GM21423 (cell line): ENCODE measurements around the gene ARID1A.
"Not testable (repeated sequence)": the region's sequence is repeated elsewhere in the genome, so short reads cannot be mapped to it uniquely, and the experiment has no call there.

Experiments
- ATAC-seq: cut with Tn5 transposase; IDR thresholded peaks from one replicate; pipeline ENCODE4 v1.9.1; 2021; ENCODE audit warnings: mild to moderate bottlenecking, moderate library complexity; ENCODE audit not compliant: unreplicated experiment

ARID1A gene

DNA sequence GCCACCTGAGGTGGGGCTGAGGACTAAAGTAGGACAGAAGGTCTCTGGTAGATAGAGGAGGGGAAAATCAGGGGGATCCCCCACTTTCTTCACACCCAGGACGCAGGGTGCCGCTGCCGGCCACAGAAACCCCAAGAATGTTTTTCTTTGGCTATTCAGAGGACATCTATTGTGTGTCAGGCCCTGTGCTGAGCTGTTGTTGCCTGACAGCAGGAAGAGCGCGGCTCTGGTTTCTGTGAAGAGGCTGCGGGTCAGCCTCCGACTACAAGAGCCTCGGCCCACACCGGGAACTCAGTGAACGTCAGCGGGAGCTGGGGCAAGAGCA, 91.5 kb downstream of the ARID1A start:
- ATAC-seq, result peak; percentile 45

DNA sequence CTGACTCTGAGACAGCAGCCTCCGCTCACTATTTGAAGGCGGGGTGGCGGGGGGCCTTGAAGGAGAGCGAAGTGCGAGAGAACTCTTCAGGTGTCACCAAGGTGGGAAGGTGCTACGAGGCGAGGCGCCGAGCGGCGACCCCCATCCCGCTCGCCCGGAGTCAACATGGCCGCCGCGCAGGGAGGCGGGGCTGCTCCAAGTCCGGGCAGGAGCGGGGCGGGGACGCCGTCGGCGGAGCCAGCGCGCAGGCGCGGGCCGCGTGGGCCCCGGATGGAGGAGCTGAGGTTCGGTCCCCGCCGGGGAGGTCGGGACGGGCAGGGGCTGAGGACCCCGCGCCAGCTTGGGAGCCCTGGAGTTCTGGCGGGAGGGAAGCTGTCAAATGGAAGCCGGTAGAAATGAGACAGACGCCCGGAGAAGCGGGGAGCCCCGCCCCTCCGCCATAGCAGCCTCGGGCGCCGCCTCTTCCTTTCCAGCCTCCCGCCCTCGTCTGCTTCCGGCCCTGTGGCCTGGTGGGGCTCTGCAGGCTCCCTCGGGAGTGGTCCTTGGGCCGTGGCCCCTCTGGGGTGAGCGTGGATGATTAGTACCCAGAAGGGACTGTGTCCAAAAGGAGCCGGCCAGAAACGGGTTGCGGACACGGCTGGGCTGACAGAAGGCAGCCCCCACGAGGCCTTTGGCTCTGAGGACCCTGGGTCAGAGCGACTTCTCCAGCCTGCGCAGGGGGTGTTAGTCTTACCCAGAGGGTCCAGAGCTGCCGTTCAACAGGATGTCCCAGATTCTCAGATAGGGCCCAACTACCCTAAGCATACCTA, 92.1 kb downstream of the ARID1A start, which contains the start of gene PIGV:
PIGV (plus strand) TSS at position 245 of the 809 bp plus-strand sequence. CDS start 2,866 bp downstream, outside the sequence.
- peak; percentile 59 for ATAC-seq

DNA sequence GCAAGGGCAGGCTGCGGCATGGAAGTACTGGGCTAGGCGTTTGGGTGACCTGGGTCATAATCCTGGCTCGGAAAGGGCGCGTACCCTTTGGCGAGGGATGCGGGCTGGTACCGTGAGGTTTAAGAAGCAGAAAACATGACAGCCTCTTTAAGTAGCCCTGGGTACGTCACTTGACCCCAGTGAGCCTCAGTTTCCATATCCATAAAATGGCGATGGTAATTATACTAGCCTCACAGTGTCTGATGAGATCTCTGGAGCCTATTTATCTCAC, 92.6 kb downstream of the ARID1A start:
- no peak for ATAC-seq

DNA sequence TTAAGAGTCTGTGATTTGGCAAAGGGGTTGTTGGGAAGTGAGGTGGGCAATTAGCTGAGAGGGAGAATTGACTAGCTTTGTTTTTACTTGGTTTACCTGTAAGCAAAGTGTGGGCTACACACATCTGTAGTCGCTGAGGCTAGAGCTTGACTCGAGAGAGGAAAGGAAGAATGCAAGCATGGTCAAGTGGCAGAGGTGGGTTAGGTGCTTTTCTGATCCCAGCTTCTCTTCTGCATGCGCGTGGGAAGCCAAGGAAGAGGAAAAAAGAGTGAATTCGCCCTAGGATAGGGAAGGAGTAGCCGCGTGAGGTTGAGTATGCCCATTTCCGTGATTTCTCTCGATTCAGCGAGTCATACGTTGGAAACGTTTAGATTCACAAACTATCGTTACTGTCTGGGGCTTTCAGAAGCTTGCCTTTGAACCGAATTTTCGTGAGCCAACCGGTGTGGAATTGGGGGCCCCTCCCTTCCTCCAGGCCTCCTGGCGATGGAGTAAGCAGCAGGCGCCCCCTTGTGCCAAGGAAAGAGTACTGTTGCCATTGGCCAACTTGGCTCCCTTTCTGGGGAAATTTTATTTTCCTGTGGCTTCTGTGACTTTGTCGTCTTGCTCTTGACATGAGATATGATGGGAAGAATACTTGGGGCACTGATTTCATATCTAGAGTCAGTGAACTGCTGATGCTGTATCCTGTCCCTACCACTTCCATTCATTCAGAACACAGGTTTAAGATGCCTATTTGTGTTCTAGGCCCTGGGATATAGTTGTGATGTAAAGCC, 93.2 kb downstream of the ARID1A start:
- no peak for ATAC-seq

DNA sequence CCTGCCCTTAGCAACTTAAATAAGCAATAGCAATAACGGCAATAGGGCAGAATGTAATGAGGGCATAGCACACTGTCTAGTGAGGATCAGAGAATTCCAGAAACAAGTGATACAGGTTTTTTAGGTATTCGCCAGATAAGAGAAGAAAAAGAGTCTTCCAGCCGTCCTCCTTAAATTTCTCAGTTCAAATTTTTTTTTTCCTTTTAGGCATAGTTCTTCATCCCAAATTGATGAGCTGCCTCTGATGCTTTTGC, 93.7 kb downstream of the ARID1A start:
- ATAC-seq, result no peak

DNA sequence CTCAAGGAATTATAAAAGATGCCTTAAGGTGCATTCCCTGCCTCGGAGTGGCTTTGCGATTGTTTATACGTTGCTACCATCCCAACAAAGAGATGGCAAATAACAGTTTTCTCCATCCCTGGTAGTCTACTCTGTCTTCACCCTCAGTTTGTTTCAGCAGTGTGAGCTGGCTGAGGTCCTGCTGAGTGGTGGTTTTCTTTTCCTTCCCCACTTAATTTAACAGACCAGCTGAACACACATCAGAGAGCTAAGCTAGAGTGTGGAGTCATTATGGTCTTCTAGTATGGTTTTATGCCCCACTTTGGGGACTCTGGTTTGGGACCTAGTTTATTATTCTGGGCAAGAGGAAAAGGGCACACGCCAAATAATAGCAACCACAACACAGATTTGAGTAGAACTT, 94.1 kb downstream of the ARID1A start:
- no peak for ATAC-seq

DNA sequence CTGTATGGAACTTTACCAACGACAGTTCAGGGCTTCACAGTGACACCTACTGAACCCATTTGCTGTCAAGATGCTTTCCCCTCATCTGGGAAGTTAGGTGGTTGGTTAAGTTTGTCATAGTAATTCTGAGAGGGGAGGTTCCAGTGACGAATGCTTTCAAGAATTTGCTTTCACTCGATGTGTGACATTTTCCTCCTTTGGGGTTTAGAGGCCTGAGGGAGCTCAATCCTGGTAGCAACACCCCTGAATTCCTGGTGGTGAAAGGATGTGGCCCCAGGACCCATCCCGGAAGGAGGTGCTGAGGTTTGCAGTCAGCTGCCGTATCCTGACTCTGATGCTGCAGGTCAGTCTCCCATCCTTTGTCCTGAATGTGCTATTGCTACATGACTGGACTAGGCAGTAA, 94.7 kb downstream of the ARID1A start:
- ATAC-seq, result no peak

DNA sequence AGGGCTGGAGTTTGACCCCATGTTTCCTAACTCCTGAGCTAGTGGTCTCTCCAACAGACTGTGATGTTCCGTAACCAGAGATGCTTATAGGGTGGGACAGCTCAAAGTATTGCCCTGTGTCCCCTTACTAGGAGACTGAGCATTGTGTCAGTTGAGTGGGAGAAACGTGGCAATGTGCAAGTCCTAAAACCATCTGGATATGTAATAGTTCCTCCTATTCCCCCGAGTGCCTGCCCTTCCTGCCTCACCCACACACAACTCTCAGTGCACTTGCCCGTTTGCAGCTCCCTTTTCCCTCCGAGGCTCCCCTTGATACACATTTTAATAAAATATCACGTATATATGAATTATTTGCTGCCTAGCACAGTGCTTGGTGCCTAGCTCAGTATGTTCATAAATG, 95.3 kb downstream of the ARID1A start:
- ATAC-seq, result no peak

DNA sequence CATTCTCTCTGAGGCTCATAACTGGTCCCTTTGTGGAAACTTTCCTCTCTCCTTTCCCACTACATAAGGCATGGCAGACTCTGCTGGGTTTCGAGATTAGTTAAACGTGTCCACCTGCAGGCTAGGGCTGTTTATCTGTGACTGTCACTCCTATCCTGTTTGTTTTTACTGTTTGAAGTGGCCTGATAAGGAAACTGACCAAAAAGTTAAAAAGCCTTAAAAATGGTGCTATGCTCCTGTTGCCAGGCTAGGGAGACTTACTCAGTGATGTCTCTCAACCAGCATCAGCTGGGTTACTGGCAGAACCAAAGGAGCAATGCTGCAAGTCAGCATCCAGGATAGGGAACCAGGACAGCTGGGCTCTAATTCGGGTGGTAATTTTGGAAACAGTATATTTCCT, 95.8 kb downstream of the ARID1A start:
- ATAC-seq, result no peak

DNA sequence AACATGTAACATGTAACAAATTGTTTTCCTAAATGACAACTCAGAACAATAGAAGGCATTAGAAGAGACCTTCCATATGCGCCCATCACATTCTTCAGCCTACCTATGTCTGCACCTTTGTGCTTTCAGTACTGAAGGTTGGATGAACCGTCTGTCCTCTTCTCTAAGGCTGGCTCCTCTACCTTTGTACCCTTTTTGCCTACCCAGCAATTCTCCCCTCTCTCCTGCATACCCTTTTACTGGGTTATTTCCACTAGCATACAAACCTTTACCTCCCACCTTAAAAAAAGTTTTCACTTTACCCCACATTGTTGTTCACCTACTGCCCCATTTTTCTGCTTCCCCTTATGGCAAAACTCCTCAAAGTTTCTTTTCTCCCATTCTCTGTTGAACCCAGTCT, 97.1 kb downstream of the ARID1A start:
- no peak for ATAC-seq

DNA sequence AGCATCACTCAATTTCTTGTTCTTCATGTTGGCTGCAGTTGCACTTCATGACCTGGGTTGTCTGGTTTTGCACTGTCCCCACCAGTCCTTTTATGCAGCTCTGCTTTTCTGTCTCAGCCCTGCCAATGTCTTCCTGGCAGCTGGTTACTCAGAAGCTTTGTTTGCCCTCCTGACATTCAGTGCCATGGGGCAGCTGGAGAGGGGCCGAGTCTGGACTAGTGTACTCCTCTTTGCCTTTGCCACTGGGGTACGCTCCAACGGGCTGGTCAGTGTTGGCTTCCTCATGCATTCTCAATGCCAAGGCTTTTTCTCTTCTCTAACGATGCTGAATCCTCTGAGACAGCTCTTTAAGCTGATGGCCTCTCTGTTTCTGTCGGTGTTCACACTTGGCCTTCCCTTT, 98.6 kb downstream of the ARID1A start:
- no peak for ATAC-seq

DNA sequence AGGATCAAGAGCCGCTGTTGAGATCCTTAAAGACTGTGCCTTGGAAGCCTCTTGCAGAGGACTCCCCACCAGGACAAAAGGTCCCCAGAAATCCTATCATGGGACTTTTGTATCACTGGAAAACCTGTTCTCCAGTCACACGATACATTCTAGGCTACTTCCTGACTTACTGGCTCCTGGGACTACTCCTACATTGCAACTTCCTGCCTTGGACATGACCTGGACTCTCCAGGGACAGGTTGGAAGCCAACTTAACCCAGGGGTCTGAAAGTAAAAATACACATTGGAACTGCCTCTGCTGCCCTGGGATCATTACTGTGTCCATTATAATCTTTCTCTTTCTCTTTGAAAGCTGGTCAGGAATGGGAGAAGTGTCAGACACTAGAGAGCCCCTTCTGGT, 101.8 kb downstream of the ARID1A start:
- no peak for ATAC-seq

DNA sequence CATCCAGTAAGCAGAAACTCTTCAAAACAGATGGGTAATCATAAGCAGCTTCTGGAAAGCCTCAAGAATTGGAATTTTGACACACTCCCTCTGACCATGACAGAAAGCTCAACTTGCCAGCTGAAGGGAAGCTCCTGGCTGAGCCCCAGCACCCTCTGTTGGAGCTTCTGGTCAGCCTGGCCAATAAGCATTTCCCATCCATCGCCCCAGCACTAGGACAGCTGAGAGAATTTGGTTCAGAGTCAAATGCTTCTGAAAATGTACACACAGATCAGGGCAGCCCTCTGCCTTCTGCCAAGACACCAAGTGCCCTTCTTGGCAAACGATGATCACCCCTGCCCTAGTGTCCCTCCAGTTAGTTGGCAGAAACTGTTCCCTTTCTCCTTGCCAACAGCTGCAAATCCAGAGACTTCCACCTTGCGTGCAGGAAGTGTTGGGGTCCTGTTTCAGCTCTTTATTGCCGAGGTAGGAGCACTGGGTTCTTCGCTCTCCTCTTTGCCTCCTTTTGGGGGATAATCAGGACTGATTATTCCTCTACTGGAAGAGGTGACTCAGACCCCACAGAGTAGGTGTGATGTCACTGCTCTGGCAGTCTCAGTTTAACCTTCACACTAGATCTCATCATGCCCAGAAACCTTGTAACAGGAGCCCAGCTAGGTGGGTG, 103.8 kb downstream of the ARID1A start:
- ATAC-seq, result no peak

DNA sequence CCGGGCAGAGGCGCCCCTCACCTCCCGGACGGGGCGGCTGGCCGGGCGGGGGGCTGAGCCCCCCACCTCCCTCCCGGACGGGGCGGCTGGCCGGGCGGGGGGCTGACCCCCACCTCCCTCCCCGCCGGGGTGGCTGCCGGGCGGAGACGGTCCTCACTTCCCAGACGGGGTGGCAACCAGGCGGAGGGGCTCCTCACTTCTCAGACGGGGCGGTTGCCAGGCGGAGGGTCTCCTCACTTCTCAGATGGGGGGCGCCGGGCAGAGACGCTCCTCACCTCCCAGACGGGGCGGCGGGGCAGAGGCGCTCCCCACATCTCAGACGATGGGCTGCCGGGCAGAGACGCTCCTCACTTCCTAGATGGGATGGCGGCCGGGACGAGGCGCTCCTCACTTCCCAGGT, 108.1 kb downstream of the ARID1A start:
- ATAC-seq, result not testable (repeated sequence)

DNA sequence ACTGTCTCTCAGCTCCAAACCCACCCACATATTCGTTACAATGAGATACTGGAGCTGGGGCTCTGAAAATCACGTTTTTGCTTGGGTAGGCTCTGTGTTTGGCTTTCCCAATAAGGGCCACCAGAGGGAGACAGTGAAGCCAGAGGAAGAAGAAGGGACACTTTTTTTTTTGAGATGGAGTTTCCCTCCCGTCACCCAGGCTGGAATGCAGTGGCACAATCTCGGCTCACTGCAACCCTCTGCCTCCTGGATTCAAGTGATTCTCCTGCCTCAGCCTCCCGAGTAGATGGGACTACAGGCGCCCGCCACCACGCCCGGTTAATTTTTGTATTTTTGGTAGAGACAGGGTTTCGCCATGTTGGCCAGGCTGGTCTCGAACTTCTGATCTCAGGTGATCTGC, 114.3 kb downstream of the ARID1A start:
- not testable (repeated sequence) for ATAC-seq

DNA sequence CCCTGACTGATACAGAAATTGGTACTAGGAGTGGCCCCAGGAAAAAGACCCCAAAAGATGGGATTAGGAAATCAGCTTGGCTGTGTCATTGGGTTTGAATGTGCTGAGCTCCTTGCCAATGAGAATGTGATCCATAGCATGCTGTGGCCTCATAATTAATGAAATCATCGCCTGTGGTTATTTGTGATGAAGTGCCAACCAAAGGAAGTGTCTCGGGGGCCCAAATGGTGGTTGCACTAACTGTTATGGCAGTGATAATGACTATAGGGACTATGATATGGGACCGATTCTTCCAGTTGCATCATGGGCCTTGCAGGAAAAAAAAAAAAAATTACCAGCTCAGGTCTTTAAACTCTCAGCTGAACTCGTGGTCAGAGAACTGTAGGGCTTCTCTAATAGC, 115.2 kb downstream of the ARID1A start:
- ATAC-seq, result no peak

DNA sequence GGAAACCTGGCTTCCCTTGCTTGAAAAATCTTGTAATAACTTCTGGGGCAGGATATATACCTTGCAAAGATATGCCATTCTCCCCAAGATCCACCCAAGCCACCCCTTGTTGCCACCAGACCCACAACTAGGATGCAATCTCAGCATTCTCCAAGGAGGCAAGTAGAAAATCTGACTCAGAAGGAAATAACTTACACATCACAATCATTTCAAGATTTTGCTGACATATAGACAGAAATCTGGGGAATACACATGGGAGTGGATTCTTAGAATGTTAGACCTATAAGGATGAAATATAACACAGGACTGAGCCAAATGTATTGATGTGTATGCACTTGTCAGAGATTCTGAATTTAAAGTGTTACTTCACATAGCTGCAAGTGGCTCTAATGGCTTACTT, 115.9 kb downstream of the ARID1A start:
- no peak for ATAC-seq

DNA sequence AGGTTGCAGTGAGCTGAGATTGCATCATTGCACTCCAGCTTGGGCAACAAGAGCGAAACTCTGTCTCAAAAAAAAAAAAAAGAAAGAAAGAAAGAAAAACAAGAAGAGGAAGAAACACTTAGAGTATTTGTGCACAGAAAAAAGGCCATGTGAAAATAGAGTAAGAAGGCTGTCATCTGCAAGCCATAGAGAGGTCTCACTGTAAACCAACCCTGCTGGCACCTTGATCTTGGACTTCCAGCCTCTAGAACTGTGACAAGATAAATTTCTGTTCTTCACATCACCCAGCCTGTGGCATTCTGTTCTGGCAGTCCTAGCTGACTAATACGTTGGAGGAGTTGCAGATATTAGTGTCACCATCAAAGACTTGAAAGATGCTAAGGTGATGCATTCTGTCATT, 118.6 kb downstream of the ARID1A start:
- no peak for ATAC-seq

DNA sequence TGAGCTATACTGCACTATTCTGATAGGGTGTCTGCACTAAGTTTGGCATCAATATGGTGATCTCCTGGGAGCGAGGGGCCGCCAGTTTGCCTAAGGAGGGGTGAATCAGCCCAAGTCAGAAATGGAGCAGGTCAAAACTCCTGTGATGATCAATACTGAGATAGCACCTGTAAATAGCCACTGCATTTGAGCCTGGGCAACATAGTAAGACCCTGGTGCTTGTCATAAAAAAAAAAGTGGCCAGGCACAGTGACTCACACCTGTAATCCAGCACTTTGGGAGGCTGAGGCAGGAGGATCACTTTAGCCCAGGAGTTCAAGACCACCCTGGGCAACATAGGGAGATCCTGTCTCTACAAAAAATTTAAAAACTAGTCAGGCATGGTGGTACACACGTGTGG, 119.1 kb downstream of the ARID1A start:
- no peak for ATAC-seq

DNA sequence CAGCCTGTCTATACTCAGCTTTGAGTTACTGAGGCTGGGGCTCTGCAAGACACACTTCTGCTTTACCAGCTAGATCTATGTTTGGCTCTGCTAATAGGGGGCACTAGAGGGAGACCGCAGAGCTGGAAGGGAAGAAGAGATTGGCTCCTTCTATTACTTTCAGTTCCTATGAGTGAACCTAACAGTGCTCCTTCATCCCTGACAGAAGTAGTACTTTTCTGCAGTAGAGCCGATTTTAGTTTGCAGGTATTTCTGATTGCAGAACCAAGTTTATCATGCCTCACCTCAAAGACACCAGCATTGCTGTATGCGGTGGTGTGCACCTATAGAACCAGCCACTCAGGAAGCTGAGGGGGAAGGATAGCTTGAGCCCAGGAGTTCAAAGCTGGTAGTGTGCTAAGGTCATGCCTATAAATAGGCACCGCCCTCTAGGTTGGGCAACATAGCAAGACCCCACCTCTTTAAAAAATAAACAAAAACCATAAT, 125.0 kb downstream of the ARID1A start:
- peak; percentile 89 for ATAC-seq

DNA sequence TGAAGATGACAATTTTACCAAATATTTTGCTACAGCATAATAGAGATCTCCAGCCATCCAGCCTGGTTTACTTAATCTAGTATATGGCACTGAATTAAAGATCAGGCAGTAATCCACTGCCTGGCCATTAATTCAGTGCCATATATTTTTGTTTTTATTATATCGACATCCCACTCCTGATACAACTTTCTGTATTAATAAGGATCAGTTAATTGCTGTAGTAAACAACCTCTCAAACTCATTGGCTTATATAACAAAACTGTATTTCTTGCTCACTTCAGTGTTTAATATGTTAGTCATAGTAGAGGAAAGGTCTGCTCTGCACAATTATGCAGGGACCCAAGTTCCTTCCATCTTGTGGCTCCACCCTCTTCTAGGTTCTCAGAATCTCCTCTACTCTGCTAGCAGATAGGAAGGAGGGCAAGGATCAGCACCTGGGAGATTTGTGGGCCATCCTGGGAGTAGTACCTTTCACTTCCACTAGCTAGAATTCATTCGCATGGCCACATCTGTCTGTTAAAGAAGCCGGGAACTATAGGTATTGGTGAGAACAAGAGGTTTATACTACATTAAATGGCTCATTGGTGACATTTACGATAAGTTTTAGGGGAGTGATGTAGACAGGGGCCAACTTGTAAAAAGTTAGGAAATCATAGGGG, 127.1 kb downstream of the ARID1A start:
- ATAC-seq, result no peak

DNA sequence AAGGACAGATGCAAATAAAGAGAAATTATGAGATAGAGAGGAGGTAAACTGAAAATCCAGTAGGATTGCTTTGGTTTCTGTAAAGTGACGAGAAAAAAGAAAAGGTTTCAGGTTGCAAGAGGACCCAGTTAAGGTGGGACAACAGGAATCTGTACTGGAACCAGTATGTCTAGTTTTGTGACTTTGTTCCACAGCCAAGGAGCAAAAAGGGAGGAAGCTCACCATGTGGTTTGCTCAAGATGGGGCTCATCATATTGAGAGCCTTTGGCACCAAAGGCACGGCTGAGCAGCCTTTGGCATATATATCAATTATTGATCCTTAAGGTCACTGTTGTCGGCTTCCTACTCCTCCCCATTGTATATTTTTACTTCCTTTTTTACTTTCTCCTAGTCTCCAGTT, 128.9 kb downstream of the ARID1A start:
- no peak for ATAC-seq
